Astrocyte of the hippocampus (primary cell): Measurements from ENCODE around the gene FAM193A.
"Not testable (repeated sequence)": the region's sequence is repeated elsewhere in the genome, so short reads cannot be mapped to it uniquely, and the experiment has no call there.

Experiments
- DNase-seq: peaks from one replicate; pipeline ENCODE4 v3.0.0; 2011; ENCODE audit warnings: low read depth, low spot score

The FAM193A gene

GRCh38 chr4:2728221-2728620, 191.8 kb downstream of the FAM193A start:
- no peak for DNase-seq

GRCh38 chr4:2728806-2729532, 192.5 kb downstream of the FAM193A start:
- no peak for DNase-seq

DNA sequence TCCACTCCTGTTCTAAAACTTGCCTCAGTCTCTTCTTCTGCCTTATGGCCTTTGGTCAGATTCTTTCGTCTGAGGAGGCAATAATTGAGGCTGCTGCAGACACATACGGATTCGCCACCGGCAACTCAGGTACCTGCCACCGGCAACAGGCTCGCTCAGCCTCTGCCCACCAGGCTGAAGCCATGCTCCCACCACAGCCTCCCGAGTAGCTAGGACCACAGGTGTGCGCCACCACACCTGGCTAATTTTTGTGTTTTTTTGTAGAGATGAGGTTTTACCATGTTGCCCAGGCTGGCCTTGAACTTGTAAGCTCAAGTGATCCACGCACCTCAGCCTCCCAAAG, 193.1 kb downstream of the FAM193A start:
- no peak for DNase-seq

DNA sequence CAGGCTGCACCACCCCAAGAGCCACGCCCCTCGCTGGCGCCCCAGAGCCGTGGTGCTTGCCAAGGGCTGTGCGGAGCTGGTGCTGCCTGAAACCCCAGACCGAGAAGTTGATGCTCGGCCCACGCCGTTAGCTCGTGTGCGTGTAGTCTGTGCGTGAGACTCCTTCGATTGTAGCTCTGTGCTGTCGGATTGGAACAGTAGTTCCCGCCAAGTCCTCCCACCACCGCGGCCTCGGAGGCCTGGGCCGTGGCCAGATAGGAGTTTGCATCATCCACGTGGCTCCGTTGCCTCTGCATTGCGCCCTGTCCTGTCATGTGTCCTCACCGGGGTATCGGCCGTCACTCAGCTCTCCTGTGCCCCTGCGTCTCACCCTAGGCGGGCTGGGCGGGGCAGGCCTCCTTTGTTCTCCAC, 195.5 kb downstream of the FAM193A start:
- DNase-seq: no peak

GRCh38 chr4:2732526-2732925, 196.1 kb downstream of the FAM193A start:
- no peak for DNase-seq

- no peak for DNase-seq
Measured at GRCh38 chr4:2733001-2733843, 196.8 kb downstream of the FAM193A start.

- DNase-seq: no peak
Measured at GRCh38 chr4:2733844-2734574, 197.6 kb downstream of the FAM193A start.

DNA sequence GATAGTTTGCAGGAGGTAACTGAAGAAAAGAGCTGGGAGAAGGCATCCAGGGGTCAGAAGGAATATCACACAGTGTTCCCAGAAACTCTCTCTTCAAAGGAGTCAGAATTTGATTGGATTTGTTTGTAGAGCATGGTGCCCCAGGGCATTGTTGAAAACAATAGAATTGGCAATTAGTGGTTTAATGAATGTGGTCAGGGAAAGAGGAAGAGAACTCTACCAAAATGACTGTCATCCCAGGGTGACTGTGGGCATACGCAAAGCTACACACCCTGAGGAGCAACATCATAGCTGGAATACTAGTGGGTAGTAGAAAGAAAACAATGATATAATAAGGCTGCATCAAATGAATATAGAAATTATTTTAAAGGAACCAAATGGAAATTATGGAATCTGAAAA, 198.2 kb downstream of the FAM193A start:
- DNase-seq: no peak

DNA sequence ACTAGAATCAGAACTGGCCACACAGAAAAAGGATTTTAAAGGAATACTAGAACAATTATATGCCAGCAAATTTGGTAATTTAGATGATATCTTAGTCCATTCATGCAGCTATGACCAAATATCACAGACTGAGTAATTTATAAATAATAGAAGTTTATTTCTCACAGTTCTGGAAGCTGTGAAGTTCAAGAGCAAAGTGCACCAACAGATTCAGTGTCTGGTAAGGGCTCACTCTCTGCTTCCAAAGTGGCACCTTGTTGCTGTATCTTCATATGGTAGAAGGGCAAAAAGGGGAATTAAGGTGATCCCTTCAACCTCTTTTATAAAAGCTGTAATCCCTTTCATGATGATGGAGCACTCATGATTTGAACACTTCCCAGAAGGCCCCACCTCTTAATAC, 199.4 kb downstream of the FAM193A start:
- no peak for DNase-seq

- not testable (repeated sequence) for DNase-seq
Measured at GRCh38 chr4:2738296-2738695, 201.8 kb downstream of the FAM193A start.

- DNase-seq: peak; percentile 39
Measured at GRCh38 chr4:2741626-2742025, 205.2 kb downstream of the FAM193A start.

GRCh38 chr4:2742081-2742822, 205.8 kb downstream of the FAM193A start:
- no peak for DNase-seq

- no peak for DNase-seq
Measured at GRCh38 chr4:2742823-2743517, 206.5 kb downstream of the FAM193A start.

GRCh38 chr4:2743518-2744445, 207.3 kb downstream of the FAM193A start:
- DNase-seq: no peak

- no peak for DNase-seq
Measured at GRCh38 chr4:2744576-2745270, 208.3 kb downstream of the FAM193A start.

DNA sequence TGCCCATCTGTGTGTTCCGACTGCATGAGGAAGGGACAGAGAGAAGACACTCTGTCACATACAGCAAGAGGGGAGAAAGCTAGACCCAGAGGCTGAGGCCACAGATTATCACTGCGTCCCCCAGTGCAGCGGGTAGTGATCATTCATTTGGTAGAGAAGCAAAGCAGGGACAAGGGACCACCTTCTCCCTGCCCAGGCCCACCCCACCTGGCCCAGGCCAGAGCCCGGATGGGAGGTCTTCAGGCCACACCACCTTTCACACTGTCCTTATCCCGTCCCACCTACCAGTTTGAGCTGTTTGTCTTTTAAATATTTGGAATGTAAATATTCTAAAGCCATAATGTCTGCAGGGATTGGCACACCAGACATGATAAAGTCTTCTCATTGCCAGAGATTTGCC, 209.1 kb downstream of the FAM193A start:
- DNase-seq: no peak

DNA sequence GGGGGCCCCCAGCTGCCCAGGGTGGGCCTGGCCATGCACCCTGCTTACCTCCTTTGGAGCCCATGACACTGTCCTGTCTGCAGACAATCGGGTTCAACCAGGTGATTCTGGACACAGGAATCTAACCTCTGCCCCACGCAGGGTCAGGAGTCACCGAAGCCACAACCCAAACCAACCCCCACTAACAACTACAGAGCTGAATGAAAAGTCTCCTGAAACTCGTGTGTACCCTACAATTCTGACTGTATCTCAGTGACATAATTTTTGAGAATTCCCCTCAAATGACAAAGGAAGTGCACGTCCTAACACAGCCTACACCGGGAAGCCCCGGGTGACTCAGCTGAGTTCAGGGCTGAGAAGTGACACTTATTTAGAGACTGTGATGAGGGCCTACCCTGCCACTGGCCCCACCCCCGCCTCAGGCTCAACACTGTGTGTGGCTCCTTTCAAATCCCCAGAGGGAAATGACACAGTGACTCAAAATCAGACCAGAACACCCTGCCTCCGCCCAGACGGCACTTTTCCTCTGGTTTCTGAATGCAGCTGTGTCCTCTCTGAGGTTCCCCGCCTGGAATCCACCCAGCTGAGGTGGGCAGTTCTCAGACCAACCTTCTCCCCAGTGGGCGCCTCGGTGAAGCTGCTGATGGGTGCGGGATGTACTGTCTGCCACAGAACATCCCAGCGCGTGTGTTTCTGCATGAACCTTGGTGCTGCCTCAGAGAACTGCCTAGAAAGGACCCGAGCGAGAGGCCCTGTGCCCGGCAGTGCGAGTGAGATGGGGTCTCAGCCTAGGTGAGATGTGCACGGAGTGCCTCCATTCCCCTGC, 209.7 kb downstream of the FAM193A start:
- DNase-seq: peak; percentile 75

DNA sequence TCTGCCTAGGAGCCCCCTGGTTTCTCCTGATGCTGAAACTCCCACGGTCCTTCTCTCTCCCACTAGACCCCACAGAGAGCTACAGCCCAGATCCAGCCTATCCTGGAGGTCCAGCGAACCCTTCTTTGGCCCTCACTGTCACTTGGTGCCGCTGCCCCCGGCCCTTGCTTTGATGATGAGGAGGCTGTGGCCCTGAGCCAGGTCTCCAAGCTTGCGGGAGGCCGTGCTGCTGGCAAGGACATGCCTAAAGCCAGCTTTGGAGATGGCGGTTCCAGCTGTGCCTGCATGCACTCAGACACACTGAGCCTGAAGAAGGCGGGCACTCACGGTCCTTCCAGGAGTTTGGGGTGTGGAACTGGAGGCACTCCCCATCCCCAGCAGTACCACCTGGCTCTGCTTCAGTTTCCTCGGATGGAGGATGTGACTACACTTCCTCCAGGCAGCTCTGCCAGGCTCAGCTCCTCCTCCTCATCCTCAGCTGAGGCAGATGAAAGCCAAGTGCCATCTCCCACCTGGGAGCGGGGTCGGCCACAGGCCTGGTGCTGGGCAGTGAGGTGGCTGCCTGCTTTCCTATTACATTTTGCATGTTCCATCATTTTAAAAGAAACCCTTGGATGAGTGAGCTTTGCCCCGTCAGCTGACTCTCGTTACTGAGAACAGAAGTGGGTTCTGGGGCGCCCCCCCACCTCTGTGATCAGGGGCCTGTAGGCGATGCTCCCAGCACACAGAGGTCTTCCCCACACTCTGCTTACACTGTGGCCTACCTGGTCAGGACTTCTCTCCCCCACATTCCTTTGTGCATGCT, 210.6 kb downstream of the FAM193A start:
- no peak for DNase-seq
